DND-41 (cell line): Measurements from ENCODE around the gene PDGFRA.
"Not testable (repeated sequence)": the region's sequence is repeated elsewhere in the genome, so short reads cannot be mapped to it uniquely, and the experiment has no call there.

Source experiments
- ATAC-seq: fragments of 200-7000 bp; cut with Tn5 transposase; 3 replicates; pipeline ENCODE4 v1.9.1; 2021; ENCODE audit warnings: low read depth; ENCODE audit not compliant: insufficient read depth
- DNase-seq: peaks from one replicate; pipeline ENCODE4 v3.0.0-alpha.2; 2020
- H2AFZ ChIP-seq: 2 replicates; pipeline ENCODE4 v1.6.0; 2012; ENCODE audit warnings: low read depth, low read length
- H3K27ac ChIP-seq: 2 replicates; pipeline ENCODE4 v1.5.1; 2012; ENCODE audit warnings: low read length, inconsistent platforms
- H3K27me3 ChIP-seq: fragments of 200-600 bp; sonication (generic); 2 replicates; pipeline ENCODE4 v1.6.0; 2012; ENCODE audit warnings: low read length, mild to moderate bottlenecking, inconsistent platforms; ENCODE audit not compliant: insufficient read depth, poor library complexity
- H3K36me3 ChIP-seq: 2 replicates; pipeline ENCODE4 v1.5.1; 2012; ENCODE audit warnings: low read length, inconsistent platforms; ENCODE audit not compliant: insufficient read depth
- H3K4me1 ChIP-seq: 2 replicates; pipeline ENCODE4 v1.5.1; 2012; ENCODE audit warnings: mild to moderate bottlenecking, low read length; ENCODE audit not compliant: insufficient read depth
- H3K4me2 ChIP-seq: 2 replicates; pipeline ENCODE4 v1.6.0; 2012; ENCODE audit warnings: mild to moderate bottlenecking, moderate library complexity, low read length, inconsistent platforms; ENCODE audit not compliant: insufficient read depth
- H3K4me3 ChIP-seq, 2 experiments: fragments of 200-600 bp in 1 of 2; shearing (Covaris generic) in 1 of 2; 2 replicates each; pipeline ENCODE4 v1.5.1; 2012 to 2016; ENCODE audit warnings: inconsistent platforms in 2 of 2, low read length in 2 of 2, mild to moderate bottlenecking in 2 of 2, low read depth in 1 of 2, moderate library complexity in 1 of 2
- H3K79me2 ChIP-seq: 2 replicates; pipeline ENCODE4 v1.6.0; 2012; ENCODE audit warnings: low read length, inconsistent platforms; ENCODE audit not compliant: insufficient read depth
- H3K9ac ChIP-seq: 2 replicates; pipeline ENCODE4 v1.6.0; 2012; ENCODE audit warnings: low read depth, mild to moderate bottlenecking, inconsistent platforms, low read length, moderate library complexity
- H3K9me3 ChIP-seq: 2 replicates; pipeline ENCODE4 v1.5.1; 2012; ENCODE audit warnings: low read length, moderate library complexity, mild to moderate bottlenecking, inconsistent platforms; ENCODE audit not compliant: insufficient read depth, severe bottlenecking
- H4K20me1 ChIP-seq: 2 replicates; pipeline ENCODE4 v1.6.0; 2012; ENCODE audit warnings: low read length; ENCODE audit not compliant: insufficient read depth
- CTCF ChIP-seq: IDR thresholded peaks from 2 replicates; pipeline ENCODE4 v1.5.1; 2012; ENCODE audit warnings: borderline replicate concordance, low read length, moderate library complexity, mild to moderate bottlenecking; ENCODE audit not compliant: poor library complexity, severe bottlenecking; ENCODE audit errors: extremely low read depth
- EZH2 ChIP-seq: IDR thresholded peaks from 3 replicates; pipeline ENCODE4 v1.6.1; 2012; ENCODE audit warnings: borderline replicate concordance, low read depth, mild to moderate bottlenecking, moderate library complexity, low read length, inconsistent platforms; ENCODE audit not compliant: severe bottlenecking

The PDGFRA gene

GRCh38 chr4:54252312-54252711 lies 23.2 kb downstream of the PDGFRA start:
- H3K9me3 ChIP-seq, H4K20me1 ChIP-seq, H3K27ac ChIP-seq, H3K36me3 ChIP-seq, H3K4me2 ChIP-seq, H3K4me1 ChIP-seq, H3K4me3 ChIP-seq, H2AFZ ChIP-seq, ATAC-seq, H3K79me2 ChIP-seq, H3K9ac ChIP-seq, DNase-seq, H3K27me3 ChIP-seq: not testable (repeated sequence)

- no peak for ATAC-seq
- no peaks in the 10 kb centered on the region for H3K27me3 ChIP-seq
These were observed 25.2 kb downstream of the PDGFRA start for GRCh38 chr4:54254116-54254914.

GRCh38 chr4:54254915-54255246 lies 25.8 kb downstream of the PDGFRA start:
- no peak overlapping the region for H2AFZ ChIP-seq
- peaks cover 8% of the 10 kb centered on the region for H3K9me3 ChIP-seq
- H3K79me2 ChIP-seq = no peaks in the 10 kb centered on the region
- no peaks in the 10 kb centered on the region for H3K36me3 ChIP-seq
- H3K9ac ChIP-seq = no peak overlapping the region
- no peaks in the 10 kb centered on the region for H3K27me3 ChIP-seq
- no peak overlapping the region for H3K27ac ChIP-seq
- no peak overlapping the region for H3K4me2 ChIP-seq
- H4K20me1 ChIP-seq = no peaks in the 10 kb centered on the region
- ATAC-seq (no peak), DNase-seq (no peak)
- no peaks in the 10 kb centered on the region for H3K4me1 ChIP-seq
- no peak overlapping the region for H3K4me3 ChIP-seq
- no peak for TF ChIP-seq CTCF
- no peak for TF ChIP-seq EZH2

More at GRCh38 chr4:54254116-54254914, 25.2 kb downstream of the PDGFRA start:
- Histone ChIP-seq H4K20me1 (no peaks in the 10 kb centered on the region), H3K4me1 (no peaks in the 10 kb centered on the region), H3K9me3 (peaks cover 8% of the 10 kb centered on the region), H3K4me3 (no peak overlapping the region), H3K27ac (no peak overlapping the region), H3K36me3 (no peaks in the 10 kb centered on the region), H3K4me2 (no peak overlapping the region), H2AFZ (no peak overlapping the region), H3K9ac (no peak overlapping the region), H3K79me2 (no peaks in the 10 kb centered on the region)
- no peak for TF ChIP-seq CTCF
- no peak for TF ChIP-seq EZH2
- no peak for DNase-seq

GRCh38 chr4:54255881-54256280 lies 26.8 kb downstream of the PDGFRA start:
- Histone ChIP-seq H3K4me1 (no peaks in the 10 kb centered on the region), H3K9me3 (peaks cover 8% of the 10 kb centered on the region), H3K36me3 (no peaks in the 10 kb centered on the region), H3K27me3 (no peaks in the 10 kb centered on the region), H2AFZ (no peak overlapping the region), H3K79me2 (no peaks in the 10 kb centered on the region), H3K4me2 (no peak overlapping the region), H4K20me1 (no peaks in the 10 kb centered on the region), H3K9ac (no peak overlapping the region), H3K4me3 (no peak overlapping the region), H3K27ac (no peak overlapping the region)
- TF ChIP-seq EZH2 = no peak
- ATAC-seq (no peak), DNase-seq (no peak)
